Astrocyte (in vitro differentiated cells and primary cell): ENCODE data around the gene KRT5. TPM values are rescaled to one million over a fixed set of nuclear protein-coding genes. Genes with fewer than 3 reads are reported as not detected.

Source experiments
- DNase-seq: peaks from one replicate; pipeline ENCODE4 v3.0.0-alpha.2; 2010; ENCODE audit warnings: low read depth
- FAIRE-seq: peaks from 2 replicates; lab custom pipeline; 2011; peaks lifted over from hg19 to GRCh38; lab: Jason Lieb, UNC
- H2AFZ ChIP-seq: 2 replicates; pipeline ENCODE4 v1.6.0; 2012; ENCODE audit warnings: low read depth, low read length, inconsistent platforms
- H3K27ac ChIP-seq: 2 replicates; pipeline ENCODE4 v1.5.1; 2011; ENCODE audit warnings: low read depth, low read length, inconsistent platforms
- H3K27me3 ChIP-seq: 2 replicates; pipeline ENCODE4 v1.6.0; 2011; ENCODE audit warnings: low read length, inconsistent platforms; ENCODE audit not compliant: insufficient read depth
- H3K36me3 ChIP-seq: 2 replicates; pipeline ENCODE4 v1.5.1; 2011; ENCODE audit warnings: low read length, inconsistent platforms; ENCODE audit not compliant: insufficient read depth
- H3K4me1 ChIP-seq: 2 replicates; pipeline ENCODE4 v1.5.1; 2011; ENCODE audit warnings: low read length, inconsistent platforms; ENCODE audit not compliant: insufficient read depth
- H3K4me2 ChIP-seq: 2 replicates; pipeline ENCODE4 v1.6.0; 2012; ENCODE audit warnings: low read length, inconsistent platforms
- H3K4me3 ChIP-seq: 2 replicates; pipeline ENCODE4 v1.5.1; 2011; ENCODE audit warnings: low read depth, mild to moderate bottlenecking, low read length, inconsistent platforms; ENCODE audit not compliant: insufficient read depth
- H3K79me2 ChIP-seq: 2 replicates; pipeline ENCODE4 v1.6.0; 2012; ENCODE audit warnings: mild to moderate bottlenecking, low read length, inconsistent platforms; ENCODE audit not compliant: insufficient read depth
- H3K9ac ChIP-seq: 2 replicates; pipeline ENCODE4 v1.6.0; 2012; ENCODE audit warnings: mild to moderate bottlenecking, low read length, inconsistent platforms
- H3K9me3 ChIP-seq: 2 replicates; pipeline ENCODE4 v1.5.1; 2012; ENCODE audit warnings: low read depth, mild to moderate bottlenecking, low read length, inconsistent platforms; ENCODE audit not compliant: insufficient read depth
- H4K20me1 ChIP-seq: 2 replicates; pipeline ENCODE4 v1.6.0; 2012; ENCODE audit warnings: low read length, inconsistent platforms; ENCODE audit not compliant: insufficient read depth
- H3K27ac Mint-ChIP-seq: one replicate; pipeline ENCODE4 v1.8.0; 2021; ENCODE audit warnings: mild to moderate bottlenecking, mixed read lengths; ENCODE audit not compliant: unreplicated experiment
- H3K27me3 Mint-ChIP-seq: one replicate; pipeline ENCODE4 v1.8.0; 2021; ENCODE audit warnings: low read depth, mixed read lengths; ENCODE audit not compliant: unreplicated experiment
- H3K36me3 Mint-ChIP-seq: one replicate; pipeline ENCODE4 v1.8.0; 2021; ENCODE audit warnings: low read depth, mixed read lengths; ENCODE audit not compliant: unreplicated experiment
- H3K4me1 Mint-ChIP-seq: one replicate; pipeline ENCODE4 v1.8.0; 2021; ENCODE audit warnings: low read depth, mixed read lengths; ENCODE audit not compliant: unreplicated experiment
- H3K4me3 Mint-ChIP-seq: one replicate; pipeline ENCODE4 v1.8.0; 2021; ENCODE audit warnings: mild to moderate bottlenecking, moderate library complexity, mixed read lengths; ENCODE audit not compliant: unreplicated experiment
- H3K9me3 Mint-ChIP-seq: one replicate; pipeline ENCODE4 v1.8.0; 2021; ENCODE audit warnings: mild to moderate bottlenecking, mixed read lengths; ENCODE audit not compliant: unreplicated experiment
- CTCF ChIP-seq: IDR thresholded peaks from 2 replicates; pipeline ENCODE4 v1.5.1; 2011; ENCODE audit warnings: low read depth, mild to moderate bottlenecking, inconsistent platforms, low read length, moderate library complexity; ENCODE audit not compliant: insufficient read depth
- EZH2 ChIP-seq: IDR thresholded peaks from 2 replicates; pipeline ENCODE4 v1.6.1; 2012; ENCODE audit warnings: mild to moderate bottlenecking, low read length, inconsistent platforms; ENCODE audit not compliant: insufficient read depth
- total RNA-seq: library from RNA; stranded (reverse); gene quantifications from 2 replicates; pipeline ENCODE4 v1.2.1, GENCODE V29; 2021

The KRT5 gene
- total RNA-seq, 1 donor from 2014 or later, result 0.25 TPM

DNA sequence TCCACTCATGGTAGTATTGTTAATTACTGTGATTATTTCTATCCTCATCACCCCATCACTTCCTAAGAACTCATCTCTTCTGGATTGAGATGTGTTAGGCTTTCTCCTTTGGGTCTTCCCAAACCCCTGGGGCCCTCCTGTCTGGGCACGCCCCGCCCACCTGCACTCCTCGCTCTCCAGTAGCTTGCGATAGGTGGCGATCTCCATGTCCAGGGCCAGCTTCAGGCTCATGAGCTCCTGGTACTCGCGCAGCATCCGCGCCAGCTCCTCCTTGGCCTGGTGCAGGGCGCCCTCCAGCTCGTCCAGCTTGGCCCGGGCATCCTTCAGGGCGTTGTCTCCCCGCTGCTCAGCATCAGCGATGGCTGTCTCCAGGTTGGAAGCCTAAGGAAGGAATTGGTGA is 25.9 kb upstream of the KRT5 start:
- H3K27ac ChIP-seq, result no peak overlapping the region
- H3K36me3 Mint-ChIP-seq, result no peaks in the 10 kb centered on the region
- peaks cover 17% of the 10 kb centered on the region for H3K27me3 ChIP-seq

GRCh38 chr12:52543985-52544883 is 24.0 kb upstream of the KRT5 start:
- Histone ChIP-seq H3K36me3 (no peaks in the 10 kb centered on the region), H2AFZ (no peak overlapping the region), H3K27me3 (peaks cover 6% of the 10 kb centered on the region), H3K4me2 (no peak overlapping the region), H3K9me3 (no peaks in the 10 kb centered on the region), H3K4me3 (no peak overlapping the region), H3K4me1 (no peaks in the 10 kb centered on the region), H4K20me1 (no peaks in the 10 kb centered on the region), H3K79me2 (no peaks in the 10 kb centered on the region), H3K27ac (no peak overlapping the region), H3K9ac (no peak overlapping the region)
- peaks cover 3% of the 10 kb centered on the region for H3K9me3 Mint-ChIP-seq
- FAIRE-seq (no peak), DNase-seq (no peak)
- no peak for TF ChIP-seq EZH2
- no peak for TF ChIP-seq CTCF
- H3K4me1 Mint-ChIP-seq, result peaks cover 7% of the 10 kb centered on the region
- no peak overlapping the region for H3K27ac Mint-ChIP-seq
- H3K4me3 Mint-ChIP-seq, result no peak overlapping the region
- peaks cover 49% of the 10 kb centered on the region for H3K27me3 Mint-ChIP-seq
- no peaks in the 10 kb centered on the region for H3K36me3 Mint-ChIP-seq

More for the DNA sequence above, 25.9 kb upstream of the KRT5 start:
- Histone ChIP-seq H3K36me3 (no peaks in the 10 kb centered on the region), H2AFZ (no peak overlapping the region), H3K9ac (no peak overlapping the region), H4K20me1 (no peaks in the 10 kb centered on the region), H3K4me3 (no peak overlapping the region), H3K9me3 (no peaks in the 10 kb centered on the region), H3K4me1 (no peaks in the 10 kb centered on the region), H3K79me2 (no peaks in the 10 kb centered on the region), H3K4me2 (no peak overlapping the region)
- Mint-ChIP-seq H3K4me1 (peaks cover 4% of the 10 kb centered on the region), H3K9me3 (peaks cover 3% of the 10 kb centered on the region), H3K4me3 (no peak overlapping the region), H3K27me3 (peaks cover 68% of the 10 kb centered on the region), H3K27ac (no peak overlapping the region)
- DNase-seq, result no peak
- TF ChIP-seq CTCF (no peak), EZH2 (no peak)
- FAIRE-seq, result no peak
